NCI-H69 (cell line): ENCODE measurements around the gene CBX1.

Experiments used
- DNase-seq: peaks from one replicate; lab custom pipeline; 2025; lab: John Stamatoyannopoulos, UW

Gene CBX1

GRCh38 chr17:48025904-48026501 is 75.3 kb downstream of the CBX1 start:
- peak; percentile 54 for DNase-seq

DNA sequence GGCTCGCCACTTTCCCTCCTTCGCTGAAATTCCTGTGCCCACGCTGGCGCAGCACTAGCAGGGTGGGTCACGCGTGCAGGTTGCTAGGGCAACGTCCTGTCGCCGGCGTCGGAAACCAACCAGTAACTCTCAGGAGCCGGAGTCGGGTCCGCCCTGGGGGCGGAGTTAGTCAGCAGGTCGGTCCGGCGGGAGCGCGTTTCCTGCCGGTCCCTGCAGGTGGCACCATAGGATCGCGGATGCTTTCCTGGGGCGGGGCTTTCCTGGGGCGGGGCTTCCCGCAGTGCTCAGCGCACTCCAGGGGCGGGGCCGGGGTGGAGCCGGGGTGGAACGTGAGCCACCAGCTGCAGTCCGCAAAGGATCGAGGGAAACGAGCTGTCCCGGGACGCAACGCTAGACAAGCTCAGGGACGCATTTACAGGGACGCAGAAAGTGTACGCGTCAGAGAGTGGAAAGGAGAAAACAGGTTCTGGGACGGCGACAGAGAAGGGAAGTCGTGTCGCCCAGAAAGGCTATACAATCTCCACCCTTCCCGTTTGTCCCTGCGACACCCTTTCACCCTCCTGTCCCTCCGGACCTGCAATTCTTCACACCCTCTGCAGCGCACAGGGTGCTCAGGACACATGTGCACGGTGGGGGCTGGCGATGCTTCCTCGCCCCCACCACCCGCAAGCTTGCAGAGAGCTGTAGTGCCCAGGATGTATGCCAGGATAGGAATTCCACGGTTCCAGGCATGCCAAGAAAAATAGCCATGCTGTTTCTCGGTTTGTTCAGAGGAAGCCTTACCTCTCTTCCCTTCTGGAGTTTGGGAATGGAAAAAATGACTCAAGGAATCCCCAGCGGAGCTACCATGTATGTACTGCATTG is 76.0 kb downstream of the CBX1 start:
- peak; percentile 99 for DNase-seq

- peak; percentile 89 for DNase-seq
These were observed 76.9 kb downstream of the CBX1 start for GRCh38 chr17:48024149-48025039.

DNA sequence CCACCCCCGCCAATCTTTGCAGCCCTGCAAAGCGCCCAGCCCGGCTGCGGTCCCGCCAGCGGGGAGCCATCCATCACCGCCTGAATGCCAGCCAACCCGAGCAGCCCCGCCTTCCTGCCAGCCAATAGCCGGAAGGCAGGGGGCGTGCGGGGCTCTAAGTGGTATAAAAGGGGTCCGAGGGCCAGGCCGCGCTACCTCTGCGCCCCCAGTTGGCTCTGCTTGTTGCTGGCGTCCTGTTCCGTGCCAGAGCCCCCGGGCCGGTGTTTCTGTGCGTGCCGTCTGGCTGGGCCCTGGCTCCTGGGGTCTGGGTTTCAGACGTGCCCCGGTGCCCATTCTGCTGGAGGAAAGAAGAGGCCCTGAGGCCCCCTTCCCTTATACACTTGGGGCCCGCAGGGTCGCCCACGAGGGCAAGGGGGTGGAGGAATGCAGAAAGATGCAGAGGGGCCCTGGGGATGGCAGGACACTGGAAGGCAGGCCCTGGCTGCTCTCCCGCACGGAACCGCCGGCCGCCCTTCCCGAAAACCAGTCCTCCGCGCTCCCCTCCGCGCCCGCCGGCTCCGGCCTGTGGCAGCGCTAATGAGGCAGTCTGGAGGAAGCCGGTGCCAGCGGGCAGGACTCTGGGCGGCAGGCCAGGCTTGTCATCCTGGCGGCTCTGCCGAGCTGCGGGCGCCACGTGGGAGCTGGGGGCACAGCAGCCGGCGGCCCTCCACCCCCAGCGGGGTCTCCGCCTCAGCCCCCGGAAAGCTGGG is 77.7 kb downstream of the CBX1 start:
- DNase-seq, result peak; percentile 97

DNA sequence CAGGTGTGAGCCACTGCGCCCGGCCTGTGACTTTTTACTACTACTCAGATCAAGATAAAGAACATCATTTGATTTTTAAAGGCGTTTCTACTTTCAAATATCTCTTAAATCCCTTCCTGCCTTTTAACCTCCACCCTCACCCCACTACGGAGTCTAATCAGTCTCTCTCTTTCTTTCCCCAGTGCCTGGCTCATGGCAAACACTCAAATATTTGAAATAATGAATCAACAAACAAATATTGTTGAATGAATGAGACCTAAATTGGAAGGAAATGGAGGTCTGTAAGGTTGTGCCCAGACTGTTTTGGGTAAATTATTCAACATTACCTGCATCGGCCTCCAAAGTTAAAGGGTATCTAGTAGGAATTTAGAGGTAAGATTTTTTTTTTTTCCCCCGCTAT is 78.4 kb downstream of the CBX1 start:
- no peak for DNase-seq

DNA sequence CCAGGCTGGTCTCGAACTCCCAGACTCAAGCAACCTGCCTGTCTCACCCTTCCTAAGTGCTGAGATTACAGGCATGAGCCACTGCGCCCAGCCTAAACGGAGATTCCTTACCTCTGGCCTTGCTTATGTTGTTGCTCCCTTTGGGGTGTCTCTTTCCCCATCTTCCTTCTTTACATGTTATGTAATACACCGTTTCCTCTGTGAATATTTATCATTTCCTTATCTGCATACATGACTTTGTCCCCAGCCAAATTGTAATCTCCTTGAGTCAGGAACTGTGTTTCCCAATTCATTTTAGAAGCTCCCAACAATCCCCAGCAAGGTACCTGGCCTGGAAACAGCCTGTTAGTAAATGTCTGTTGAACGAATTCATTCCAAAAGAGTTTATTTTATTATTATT is 79.3 kb downstream of the CBX1 start:
- DNase-seq, result no peak
